COLO829 (cell line): Measurements from ENCODE around the gene DGKA.
"Not testable (repeated sequence)": the region's sequence is repeated elsewhere in the genome, so short reads cannot be mapped to it uniquely, and the experiment has no call there.

Experiments
- DNase-seq: peaks from one replicate; pipeline ENCODE4 v3.0.0; 2012; ENCODE audit warnings: low spot score

The DGKA gene

GRCh38 chr12:55996715-55997534 lies 66.0 kb downstream of the DGKA start, which contains the start of gene SUOX:
SUOX (plus strand) TSS chr12:55997276; CDS start chr12:56002222, 4,946 bp downstream.
- DNase-seq: peak; percentile 97

GRCh38 chr12:55997535-55997859 lies 66.5 kb downstream of the DGKA start:
- DNase-seq: no peak

GRCh38 chr12:55999522-55999921 lies 68.6 kb downstream of the DGKA start:
- DNase-seq: not testable (repeated sequence)

GRCh38 chr12:55999999-56000540 lies 69.1 kb downstream of the DGKA start:
- DNase-seq: not testable (repeated sequence)

GRCh38 chr12:56001487-56002100 lies 70.6 kb downstream of the DGKA start:
- DNase-seq: no peak

GRCh38 chr12:56003376-56003775 lies 72.4 kb downstream of the DGKA start:
- DNase-seq: not testable (repeated sequence)
